Fibroblast of the conjunctiva (primary cell): Measurements from ENCODE around the gene CENPB.
A peak's percentile ranks its signal among the peaks of the same experiment; 100 is the strongest.
"Not testable (repeated sequence)": the region's sequence is repeated elsewhere in the genome, so short reads cannot be mapped to it uniquely, and the experiment has no call there.

Source experiments
- DNase-seq: peaks from one replicate; pipeline ENCODE4 v3.0.0-alpha.2; 2010; ENCODE audit warnings: low read depth

The CENPB gene

DNA sequence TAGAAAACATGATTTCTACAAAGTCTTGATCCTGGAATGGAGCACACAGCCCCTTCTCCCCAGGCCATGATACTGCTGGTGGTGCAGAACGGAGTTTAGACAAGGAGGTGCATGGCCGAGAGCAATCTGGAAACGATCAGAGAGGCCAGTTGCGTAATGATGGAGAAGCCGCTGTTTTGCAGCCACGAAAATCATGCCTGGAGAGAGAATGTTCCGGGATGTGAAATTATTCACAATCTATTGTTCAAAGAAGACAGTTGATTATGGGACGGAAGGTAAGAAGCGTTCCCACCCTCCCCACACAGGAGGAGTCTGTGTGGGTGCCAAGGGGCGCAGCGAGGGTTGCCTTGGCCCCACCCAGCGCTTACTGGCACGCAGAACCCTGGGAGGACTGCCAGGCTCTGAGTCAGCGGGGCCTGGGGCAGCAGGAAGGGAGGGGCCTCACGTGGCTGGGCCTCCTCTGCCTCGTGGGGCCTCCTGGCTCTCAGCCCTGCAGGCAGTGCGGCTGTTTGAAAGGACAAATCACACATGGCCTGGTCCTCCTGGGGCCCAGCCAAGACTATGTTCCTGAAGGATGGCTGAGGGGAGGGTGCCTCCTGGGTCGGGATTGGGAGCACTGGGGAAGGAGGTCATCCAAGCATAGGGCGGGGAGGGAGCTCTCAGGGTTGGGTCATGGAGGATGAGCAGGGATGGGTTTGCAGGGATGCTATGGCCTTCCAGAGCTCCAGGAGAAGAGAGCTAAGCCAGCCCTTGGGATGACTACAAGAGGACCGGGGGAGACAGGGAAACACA, 25.1 kb upstream of the CENPB start:
- peak; percentile 99 for DNase-seq

DNA sequence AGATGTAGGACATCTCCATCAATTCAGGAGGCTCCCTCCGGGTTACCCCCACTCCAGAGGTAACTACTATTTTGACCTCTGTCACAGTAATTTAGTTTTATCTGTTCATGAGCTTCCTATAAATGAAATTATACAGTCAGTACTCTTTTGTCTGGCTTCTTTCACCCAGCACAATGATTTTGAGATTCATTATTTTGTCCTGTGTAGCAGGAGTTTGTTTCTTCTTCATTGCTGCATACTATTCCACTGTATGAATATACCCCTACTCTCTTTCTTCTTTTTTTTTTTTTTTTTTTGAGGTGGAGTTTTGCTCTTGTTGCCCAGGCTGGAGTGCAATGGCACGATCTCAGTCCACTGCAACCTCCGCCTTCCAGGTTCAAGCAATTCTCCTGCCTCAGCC, 22.0 kb upstream of the CENPB start:
- no peak for DNase-seq

DNA sequence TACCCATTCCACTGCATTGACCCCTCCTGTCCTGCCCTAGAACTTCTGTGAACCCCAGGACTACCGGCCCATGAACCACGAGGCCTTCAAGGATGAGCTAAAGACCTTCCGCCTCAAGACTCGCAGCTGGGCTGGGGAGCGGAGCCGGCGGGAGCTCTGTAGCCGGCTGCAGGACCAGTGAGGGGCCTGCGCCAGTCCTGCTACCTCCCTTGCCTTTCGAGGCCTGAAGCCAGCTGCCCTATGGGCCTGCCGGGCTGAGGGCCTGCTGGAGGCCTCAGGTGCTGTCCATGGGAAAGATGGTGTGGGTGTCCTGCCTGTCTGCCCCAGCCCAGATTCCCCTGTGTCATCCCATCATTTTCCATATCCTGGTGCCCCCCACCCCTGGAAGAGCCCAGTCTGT, 18.2 kb upstream of the CENPB start:
- DNase-seq: no peak

DNA sequence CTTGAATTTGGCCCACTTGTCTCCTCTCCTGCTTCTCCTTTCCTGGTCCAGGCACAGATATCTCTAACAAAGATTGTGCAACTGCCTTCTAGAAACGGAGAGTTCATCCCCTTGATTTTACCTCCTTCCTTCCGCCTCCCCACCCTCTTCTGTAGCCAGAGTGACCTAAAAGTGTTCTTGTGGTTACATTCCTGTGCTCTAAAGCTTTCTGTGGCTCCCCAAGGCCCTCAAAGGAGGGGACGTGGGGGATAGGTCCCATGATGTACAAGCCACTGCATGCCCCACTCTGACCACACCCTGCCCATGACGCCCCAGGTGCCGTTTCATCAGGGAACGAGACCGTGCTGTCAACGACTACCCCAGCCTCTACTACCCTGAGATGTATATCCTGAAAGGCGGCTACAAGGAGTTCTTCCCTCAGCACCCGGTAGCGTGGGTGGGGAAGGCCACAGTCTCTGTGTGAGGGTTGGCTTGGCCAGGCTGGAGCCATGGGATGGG, 17.8 kb upstream of the CENPB start:
- DNase-seq: no peak

DNA sequence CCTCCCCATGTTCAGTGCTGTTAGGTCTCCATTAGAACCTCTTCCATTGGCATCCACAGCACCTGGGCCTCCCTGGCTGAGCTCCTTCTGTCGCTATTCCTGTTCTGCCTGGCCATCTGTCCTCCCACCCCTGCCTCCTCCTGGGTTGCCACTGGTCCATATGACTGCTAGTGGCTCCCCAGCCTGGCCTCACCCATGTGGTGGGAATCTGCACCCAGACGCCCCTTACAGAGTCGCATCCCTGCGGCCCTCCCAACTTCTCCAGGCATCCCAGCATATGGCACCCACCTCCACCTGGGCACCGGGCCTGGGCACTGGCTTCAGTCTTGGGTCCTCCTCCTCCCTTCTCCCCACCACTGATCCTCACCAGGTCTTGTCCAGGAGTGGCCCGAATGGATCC, 17.3 kb upstream of the CENPB start:
- no peak for DNase-seq

DNA sequence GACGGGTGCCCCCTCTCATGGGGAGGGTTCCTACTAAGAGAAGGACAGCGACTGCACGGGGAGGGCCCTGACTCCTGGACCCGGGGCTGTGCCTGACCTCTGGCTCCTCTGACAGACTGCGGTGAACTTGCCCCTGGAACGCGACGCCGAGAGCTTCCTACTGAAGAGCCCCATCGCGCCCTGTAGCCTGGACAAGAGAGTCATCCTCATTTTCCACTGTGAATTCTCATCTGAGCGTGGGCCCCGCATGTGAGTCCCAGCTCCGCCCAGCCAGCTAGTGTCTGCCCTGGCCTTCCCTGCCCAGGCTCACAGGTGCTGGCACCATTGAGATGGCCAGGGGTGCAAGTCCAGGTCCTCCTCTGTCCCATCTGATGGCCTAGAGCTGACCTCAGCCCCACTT, 16.7 kb upstream of the CENPB start:
- no peak for DNase-seq

DNA sequence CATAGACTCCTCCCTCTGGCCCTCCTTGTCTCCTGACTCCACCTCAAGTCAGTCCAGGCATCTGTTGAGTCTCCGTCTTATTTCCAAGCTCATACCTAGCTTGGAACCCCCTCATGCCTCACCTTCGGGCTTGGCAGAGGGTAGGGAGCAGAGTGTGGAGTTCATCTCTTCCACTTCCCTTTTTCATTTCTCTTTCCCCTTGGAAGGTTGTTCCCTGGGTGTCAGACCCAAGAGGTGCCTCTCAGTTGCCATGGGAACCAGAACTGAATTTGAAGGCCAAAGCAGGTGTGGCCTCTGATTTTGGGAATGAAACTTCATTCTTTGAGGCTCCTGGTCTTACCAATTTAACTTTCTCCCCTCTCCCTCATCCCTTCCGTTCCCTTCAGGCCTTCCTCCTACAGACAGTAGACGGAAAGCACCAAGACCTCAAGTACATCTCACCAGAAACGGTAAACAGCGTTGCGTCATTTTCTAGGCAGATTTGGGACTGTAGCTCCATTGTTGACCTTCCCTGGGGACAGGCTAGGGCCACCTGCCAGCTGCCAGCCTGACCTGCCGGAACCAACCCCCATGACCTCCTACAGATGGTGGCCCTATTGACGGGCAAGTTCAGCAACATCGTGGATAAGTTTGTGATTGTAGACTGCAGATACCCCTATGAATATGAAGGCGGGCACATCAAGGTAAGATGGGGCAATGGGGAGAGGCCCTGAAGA, 16.1 kb upstream of the CENPB start:
- DNase-seq: no peak

DNA sequence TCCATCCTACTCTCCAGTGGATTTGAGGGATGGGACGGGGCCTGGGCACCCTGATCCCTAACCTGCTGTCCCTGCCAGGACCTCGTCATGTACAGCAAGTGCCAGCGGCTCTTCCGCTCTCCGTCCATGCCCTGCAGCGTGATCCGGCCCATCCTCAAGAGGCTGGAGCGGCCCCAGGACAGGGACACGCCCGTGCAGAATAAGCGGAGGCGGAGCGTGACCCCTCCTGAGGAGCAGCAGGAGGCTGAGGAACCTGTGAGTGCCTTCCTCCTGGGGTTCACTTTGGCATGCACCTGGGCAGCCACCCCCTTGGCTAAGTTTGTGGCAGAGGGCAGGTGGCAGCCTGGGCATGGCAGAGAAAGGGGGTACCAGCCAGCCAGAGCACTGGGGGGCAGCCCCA, 15.3 kb upstream of the CENPB start:
- no peak for DNase-seq

DNA sequence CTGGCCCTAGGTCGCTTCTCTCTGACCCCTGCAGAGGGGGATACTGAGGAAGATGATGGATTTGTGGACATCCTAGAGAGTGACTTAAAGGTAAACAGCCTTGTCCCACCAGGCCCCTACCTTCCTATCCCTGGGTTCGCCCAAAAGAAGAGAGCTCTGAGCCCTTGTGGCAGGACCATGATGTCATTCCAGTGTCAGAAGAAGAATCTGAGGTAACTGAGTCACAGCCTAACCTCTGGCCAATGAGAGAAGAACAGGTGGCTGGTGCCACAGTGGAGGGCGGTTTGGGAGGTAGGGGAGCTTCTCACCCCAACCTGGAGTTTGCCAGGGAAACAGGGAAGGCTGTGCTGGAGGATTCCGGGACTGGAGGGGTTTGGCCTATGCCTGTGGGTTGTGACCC, 14.8 kb upstream of the CENPB start:
- DNase-seq: no peak

DNA sequence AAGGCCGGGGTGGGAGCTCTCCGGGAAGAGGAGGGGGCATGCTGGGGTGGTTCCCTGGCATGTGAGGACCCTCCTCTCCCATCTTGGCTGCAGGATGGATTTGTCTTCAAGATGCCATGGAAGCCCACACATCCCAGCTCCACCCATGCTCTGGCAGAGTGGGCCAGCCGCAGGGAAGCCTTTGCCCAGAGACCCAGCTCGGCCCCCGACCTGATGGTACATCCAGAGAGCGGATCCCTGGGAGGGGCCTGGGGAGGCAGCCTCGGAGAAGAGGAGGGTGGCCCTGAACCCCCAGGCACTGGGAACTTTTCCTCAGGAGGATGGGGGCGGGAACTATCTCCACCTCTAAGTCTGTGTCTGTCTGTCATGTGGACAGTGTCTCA, 14.3 kb upstream of the CENPB start:
- DNase-seq: no peak

DNA sequence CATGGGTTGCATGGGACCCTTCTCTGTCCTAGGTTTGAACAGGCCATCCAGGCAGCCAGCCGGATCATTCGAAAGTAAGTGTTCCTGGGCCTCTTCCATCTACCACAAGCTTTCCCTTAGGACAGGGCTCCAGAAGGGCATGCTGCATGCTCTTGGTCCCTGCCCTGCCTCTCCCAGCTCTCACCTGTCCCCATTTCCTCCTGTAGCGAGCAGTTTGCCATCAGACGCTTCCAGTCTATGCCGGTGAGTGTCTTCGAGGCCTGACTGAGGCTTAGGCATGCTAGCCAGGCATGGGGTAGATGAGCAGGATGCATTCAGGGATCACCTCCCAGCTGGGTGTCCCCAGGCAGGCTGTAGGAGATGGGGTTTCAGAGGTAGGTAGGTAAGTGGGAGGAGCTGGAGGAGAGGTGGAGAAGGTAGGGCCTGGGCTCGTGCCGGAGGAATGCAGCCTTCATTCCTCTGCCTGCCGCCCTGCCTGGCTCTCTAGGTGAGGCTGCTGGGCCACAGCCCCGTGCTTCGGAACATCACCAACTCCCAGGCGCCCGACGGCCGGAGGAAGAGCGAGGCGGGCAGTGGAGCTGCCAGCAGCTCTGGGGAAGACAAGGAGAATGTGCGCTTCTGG, 13.8 kb upstream of the CENPB start:
- DNase-seq: no peak

DNA sequence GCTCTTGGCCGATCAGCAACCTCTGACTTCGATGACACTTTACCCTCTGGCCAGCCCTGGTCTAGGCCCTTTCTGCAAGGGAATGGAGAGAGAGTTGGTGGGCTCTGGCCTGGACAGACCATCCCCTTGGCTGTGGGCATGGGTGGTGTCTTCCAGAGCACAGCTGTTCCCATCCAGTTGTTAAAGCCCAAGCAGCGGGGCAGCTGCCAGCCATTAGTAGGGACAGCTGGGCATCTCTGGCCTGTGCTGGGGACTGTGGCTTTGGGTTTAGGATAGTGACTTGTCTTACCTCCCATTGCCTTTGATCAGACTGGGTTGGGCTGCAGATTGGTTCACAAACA, 12.3 kb upstream of the CENPB start:
- DNase-seq: no peak

DNA sequence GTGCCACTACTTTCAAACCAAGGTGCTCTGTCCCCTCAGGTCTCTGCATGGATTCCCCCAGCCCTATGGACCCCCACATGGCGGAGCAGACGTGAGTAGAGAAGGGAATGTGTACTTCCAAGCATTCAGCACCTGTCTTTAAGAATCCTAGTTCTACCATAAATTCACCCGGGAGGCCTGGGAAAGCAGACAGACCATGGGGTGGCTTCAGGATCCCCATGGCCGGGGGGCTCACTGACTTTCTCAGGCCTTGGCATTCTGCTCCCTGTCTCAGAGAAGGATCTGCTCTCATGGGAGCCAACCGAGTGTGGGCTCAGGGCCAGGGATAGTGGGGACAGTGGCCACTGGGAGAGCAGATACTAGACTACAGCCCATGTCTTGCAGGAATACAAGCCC, 11.8 kb upstream of the CENPB start:
- no peak for DNase-seq

DNA sequence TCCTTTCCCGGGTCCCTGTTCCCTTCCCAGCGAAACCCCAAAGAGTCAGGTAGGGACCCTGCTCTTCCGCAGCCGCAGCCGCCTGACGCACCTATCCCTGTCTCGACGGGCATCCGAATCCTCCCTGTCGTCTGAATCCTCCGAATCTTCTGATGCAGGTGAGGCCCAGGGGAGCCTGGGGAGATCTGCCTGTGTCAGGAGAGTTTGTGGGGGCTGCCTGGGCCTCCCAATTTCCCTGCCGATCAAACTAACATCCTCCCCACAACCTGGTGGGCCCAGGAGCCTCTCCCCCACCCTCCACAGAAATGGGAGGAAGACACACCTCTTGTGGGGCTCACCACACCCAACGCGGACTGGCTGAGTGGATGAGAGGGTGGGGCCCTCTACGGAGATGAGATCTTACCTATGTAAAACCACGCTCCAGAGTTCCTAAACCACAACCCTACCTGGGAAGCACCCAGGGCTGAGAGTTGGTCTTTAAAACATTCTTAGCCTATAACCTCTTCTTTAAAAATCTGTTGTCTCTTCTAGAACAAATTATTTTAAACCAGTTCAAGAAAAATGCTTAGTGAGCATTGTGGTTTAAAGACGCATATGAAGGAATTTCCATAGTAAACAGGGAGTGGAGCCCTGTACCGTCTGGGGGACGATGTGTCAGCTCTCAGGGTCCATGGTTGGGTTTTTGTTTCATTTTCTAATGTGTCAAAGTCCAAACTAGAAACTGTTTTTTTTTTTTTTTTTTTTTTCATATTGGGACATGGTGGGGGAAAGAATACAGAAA, 11.2 kb upstream of the CENPB start:
- DNase-seq: no peak

DNA sequence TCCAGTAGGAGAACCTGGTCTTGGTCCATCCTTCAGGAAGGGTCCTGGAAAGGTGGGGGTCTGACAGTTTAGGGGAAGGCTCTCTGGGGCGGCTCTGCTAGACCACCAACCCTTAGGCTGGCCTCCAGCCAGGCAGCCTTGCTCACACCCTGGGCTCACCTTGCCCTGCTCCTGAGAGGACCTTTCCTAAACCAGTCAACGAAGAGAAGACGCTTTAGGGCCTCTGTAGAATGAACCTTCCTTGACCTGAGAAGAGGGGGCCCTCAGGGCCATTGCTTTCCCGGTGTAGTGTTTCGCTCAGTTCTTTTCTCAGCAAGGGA, 10.6 kb upstream of the CENPB start:
- DNase-seq: no peak

DNA sequence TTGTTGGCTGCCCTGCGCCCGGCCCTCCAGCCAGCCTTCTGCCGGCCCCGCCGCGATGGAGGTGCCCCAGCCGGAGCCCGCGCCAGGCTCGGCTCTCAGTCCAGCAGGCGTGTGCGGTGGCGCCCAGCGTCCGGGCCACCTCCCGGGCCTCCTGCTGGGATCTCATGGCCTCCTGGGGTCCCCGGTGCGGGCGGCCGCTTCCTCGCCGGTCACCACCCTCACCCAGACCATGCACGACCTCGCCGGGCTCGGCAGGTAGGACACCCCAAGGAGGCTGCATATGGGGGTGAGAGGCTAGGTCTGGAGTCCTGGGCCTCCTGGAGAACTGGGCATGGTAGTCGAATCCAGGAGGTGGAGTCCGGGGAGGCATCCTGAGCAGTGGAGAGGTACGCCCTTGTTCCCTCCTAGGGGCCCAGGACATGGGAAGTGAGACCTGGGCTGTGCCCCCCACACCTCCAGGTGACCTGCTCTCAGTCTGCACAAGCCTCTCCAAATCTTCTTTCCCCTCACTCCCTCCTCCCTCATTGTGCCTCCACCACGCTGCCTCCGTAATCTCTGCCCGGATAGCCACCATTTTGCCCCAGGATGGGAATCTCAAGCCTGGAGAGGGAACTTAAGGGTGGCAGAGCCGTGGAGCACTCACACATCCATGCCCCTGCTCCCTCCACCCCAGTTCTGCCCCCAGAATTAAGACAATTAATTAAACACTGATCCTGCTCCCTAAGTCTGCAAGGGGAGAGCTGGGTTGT, 10.1 kb upstream of the CENPB start:
- no peak for DNase-seq

DNA sequence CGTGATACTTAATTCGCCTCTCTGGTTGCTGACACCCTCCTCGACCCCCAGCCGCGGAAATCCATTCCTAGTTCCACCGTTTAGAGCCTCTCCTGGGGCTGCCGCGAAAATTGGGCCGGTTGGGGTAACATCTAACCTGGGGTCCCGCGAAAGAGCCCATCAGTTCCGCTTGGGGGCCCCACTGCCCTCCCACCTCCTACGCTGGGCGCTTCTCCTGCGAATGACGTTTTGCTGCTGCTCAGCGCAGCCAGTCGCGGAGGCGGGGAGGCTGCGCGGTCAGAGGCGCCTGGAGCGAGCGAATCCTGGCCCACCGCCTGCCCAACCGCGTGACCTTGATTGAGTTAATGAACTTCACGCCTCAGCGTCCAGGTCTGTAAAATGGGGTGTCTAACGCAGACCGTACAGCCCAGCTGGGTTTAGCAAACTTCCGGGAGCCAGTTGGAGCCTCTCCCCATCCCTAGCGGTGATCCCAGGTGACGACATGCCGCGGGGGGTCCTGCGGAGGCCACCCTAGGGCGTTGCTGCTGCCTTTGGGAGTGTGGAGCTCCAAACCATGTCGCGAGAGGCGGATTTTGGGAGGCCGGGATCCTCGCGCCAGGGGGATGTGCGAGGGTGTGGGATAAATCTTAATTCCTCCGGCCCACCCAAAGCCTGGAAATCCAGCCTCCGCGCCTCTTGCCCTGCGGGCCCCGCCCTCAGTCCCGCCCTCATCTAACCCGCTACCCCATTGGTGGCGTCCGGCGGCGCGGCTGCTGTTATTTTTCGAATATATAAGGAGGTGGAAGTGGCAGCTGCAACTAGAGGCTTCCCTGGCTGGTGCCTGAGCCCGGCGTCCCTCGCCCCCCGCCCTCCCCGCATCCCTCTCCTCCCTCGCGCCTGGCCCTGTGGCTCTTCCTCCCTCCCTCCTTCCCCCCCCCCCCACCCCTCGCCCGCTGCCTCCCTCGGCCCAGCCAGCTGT, 9.2 kb upstream of the CENPB start, which contains the start of gene CDC25B:
TSS of gene CDC25B (plus strand) at position 800 of the 958 bp plus-strand sequence. CDS start 222 bp downstream, outside the sequence.
- peak; percentile 88 for DNase-seq

DNA sequence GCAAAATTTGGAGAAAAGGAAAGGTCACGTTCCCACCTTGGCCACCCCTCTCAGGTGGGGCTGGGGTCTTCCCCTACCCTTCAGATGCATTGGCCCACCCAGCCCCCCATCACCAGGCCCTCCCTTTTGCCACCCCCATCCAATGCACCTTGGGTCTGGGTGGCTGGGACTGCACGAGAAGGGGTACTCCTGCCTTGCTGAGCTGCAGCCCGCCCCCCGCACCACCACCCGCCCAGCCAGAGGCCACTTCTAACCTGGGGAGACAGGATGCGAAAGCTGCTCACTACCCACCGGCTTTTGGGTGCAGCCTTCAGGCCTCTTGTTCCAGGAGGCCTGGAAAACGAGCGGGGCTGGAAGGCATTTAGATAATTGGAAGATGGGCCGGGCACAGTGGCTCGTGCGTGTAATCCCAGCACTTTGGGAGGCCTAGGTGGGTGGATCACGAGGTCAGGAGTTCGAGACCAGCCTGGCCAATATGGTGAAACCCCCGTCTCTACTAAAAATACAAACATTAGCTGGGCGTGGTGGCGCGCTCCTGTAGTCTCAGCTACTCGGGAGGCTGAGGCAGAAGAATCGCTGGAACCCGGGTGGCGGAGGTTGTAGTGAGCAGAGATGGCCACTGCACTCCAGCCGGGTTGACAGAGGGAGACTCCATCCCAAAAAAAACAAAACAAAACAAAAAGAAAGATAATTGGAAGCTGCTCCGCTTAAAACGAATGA, 8.3 kb upstream of the CENPB start:
- no peak for DNase-seq

DNA sequence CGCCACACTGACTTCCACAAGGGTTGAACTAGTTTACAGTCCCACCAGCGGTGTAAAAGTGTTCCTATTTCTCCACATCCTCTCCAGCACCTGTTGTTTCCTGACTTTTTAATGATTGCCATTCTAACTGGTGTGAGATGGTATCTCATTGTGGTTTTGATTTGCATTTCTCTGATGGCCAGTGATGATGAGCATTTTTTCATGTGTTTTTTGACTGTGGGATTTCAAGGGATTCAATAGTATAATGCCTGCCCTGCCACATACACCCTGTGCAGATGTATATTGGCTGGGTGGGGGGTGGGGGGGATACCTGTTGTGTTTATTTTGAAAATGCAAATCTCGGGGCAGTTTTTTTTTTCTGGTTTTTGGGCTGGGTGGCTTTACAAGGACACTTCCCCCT, 7.6 kb upstream of the CENPB start:
- DNase-seq: not testable (repeated sequence)

DNA sequence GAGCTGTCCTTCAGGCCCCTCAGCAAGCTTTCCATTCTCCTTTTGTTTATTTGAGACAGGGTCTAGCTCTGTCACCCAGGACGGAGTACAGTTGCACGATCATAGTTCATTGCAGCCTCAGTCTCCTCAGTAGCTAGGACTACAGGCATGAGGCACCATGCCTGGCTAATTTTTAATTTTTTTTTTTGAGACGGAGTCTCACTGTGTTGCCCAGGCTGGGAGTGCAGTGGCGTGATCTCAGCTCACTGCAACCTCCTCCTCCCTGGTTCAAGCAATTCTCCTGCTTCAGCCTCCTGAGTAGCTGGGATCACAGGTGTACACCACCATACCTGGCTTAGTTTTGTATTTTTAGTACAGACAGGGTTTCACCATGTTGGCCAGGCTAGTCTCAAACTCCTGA, 2.7 kb upstream of the CENPB start:
- DNase-seq: not testable (repeated sequence)
